Nephron (organoid): ENCODE data around the gene DNAJB13.

Experiments
- H3K27ac Mint-ChIP-seq, 3 experiments: 2 replicates each; pipeline ENCODE4 v1.8.0; 2020; ENCODE audit warnings: mixed read lengths in 3 of 3, mild to moderate bottlenecking in 2 of 3, moderate library complexity in 1 of 3
- H3K27me3 Mint-ChIP-seq: 2 replicates; pipeline ENCODE4 v1.8.0; 2021; ENCODE audit warnings: low read depth, mild to moderate bottlenecking, moderate library complexity, mixed read lengths
- H3K36me3 Mint-ChIP-seq: 2 replicates; pipeline ENCODE4 v1.8.0; 2020; ENCODE audit warnings: low read depth, mixed read lengths
- H3K4me1 Mint-ChIP-seq: 2 replicates; pipeline ENCODE4 v1.8.0; 2020; ENCODE audit warnings: mixed read lengths
- H3K4me3 Mint-ChIP-seq, 3 experiments: 2 replicates each; pipeline ENCODE4 v1.8.0; 2020; ENCODE audit warnings: mild to moderate bottlenecking in 3 of 3, mixed read lengths in 3 of 3, moderate library complexity in 2 of 3
- H3K9me3 Mint-ChIP-seq: 2 replicates; pipeline ENCODE4 v1.8.0; 2020; ENCODE audit warnings: mixed read lengths
- TF ChIP-seq, protein P1 (sequence below), 3 experiments: fragments of 200-600 bp; sonication (generic); IDR thresholded peaks; one replicate each; pipeline ENCODE4 v1.5.0; 2021; ENCODE audit warnings: antibody characterized with exemption in 3 of 3; ENCODE audit not compliant: unreplicated experiment in 3 of 3

The DNAJB13 gene

DNA sequence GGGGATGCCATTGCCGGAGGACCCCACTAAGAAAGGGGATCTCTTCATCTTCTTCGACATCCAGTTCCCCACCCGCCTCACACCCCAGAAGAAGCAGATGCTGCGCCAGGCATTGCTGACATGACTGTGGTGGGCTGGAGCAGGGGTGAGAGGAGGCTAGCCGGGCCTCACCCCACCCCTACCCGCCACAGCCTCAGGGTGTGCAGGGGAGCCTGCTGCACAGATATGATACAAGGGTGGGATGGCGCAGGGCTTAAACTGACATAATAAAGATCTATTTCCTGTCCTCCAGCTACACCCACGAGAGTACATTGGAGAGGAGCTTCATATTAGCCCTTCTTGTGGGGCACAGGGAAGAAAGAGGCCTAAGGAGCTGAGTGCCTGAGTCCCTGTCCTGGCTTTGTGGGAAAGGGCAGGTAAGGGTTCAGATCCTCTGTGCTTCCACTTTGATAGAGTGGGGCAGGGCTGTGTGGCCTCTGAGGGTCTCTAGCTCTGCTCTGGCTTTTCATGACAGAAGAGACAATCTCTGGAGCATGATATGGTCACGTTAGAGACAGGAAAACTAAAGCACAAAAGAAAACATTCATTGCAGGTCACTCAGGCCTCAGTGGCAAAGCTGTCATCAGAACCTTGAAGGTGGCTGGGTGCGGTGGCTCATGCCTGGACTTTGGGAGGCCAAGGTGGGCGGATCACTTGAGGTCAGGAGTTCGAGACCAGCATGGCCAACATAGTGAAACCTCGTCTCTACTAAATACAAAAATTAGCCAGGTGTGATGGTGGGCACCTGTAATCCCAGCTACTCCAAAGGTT is 19.4 kb downstream of the DNAJB13 start:
- Mint-ChIP-seq H3K27me3 (peaks cover 5% of the 10 kb centered on the region), H3K9me3 (no peaks in the 10 kb centered on the region), H3K27ac (no peak overlapping the region), H3K36me3 (no peaks in the 10 kb centered on the region), H3K4me3 (no peak overlapping the region), H3K4me1 (peaks cover 7% of the 10 kb centered on the region)
- TF ChIP-seq, protein P1, sequence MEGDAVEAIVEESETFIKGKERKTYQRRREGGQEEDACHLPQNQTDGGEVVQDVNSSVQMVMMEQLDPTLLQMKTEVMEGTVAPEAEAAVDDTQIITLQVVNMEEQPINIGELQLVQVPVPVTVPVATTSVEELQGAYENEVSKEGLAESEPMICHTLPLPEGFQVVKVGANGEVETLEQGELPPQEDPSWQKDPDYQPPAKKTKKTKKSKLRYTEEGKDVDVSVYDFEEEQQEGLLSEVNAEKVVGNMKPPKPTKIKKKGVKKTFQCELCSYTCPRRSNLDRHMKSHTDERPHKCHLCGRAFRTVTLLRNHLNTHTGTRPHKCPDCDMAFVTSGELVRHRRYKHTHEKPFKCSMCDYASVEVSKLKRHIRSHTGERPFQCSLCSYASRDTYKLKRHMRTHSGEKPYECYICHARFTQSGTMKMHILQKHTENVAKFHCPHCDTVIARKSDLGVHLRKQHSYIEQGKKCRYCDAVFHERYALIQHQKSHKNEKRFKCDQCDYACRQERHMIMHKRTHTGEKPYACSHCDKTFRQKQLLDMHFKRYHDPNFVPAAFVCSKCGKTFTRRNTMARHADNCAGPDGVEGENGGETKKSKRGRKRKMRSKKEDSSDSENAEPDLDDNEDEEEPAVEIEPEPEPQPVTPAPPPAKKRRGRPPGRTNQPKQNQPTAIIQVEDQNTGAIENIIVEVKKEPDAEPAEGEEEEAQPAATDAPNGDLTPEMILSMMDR (IDR thresholded peaks at IDR 0.05; ENCODE audit: unreplicated experiment in 3 of 3) = no peak

DNA sequence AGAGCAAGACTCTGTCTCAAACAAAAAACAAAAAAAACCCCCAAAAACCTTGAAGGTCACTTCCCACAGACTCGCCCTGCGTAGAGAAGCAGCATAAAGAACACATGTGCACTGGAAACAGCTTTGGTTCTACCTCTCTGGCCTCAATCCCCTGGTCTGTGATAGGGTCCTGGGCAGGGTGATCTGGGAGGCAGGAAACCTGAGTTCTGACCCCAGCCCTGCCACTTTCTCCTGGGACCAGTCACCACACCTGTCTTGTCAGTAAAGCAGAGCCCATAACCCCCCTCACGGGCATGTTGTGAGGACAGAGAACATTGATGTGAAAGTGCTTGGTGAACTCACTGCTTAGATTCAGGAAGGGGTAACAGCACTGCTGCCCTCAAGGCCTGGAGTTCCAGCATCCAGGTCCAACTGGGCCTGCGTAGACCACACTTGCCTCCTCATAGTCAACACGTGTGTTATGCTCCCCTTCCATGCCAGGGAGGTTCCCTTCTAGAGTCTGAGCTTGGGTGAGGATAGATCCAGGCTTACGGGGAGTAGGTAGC is 20.4 kb downstream of the DNAJB13 start:
- Mint-ChIP-seq H3K4me3 (no peak overlapping the region), H3K9me3 (no peaks in the 10 kb centered on the region), H3K27me3 (peaks cover 5% of the 10 kb centered on the region), H3K36me3 (peaks cover 4% of the 10 kb centered on the region), H3K4me1 (peaks cover 7% of the 10 kb centered on the region), H3K27ac (no peak overlapping the region)
- TF ChIP-seq, protein P1 (IDR thresholded peaks at IDR 0.05; ENCODE audit: unreplicated experiment in 3 of 3) = no peak

DNA sequence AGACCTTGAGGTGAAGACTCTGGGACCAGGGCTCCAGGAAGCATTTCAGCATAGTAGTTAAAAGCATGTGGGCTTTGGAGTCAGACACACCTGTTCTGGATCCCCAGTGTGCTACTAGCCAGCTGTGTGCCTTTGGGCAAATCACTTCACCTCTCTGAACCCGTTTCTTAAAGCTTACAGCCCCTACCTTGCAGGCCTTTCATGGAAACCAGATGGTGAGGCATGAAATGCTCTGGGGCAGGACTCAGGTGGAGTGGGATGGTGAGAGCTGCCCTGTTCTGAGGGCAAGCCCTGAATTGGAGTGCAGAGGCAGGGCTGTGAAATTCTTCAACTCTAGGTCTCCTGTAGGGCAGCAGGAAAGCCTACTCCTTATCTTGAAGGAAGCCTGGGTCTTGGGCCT is 21.4 kb downstream of the DNAJB13 start:
- H3K36me3 Mint-ChIP-seq = peaks cover 11% of the 10 kb centered on the region
- TF ChIP-seq, protein P1 (IDR thresholded peaks at IDR 0.05; ENCODE audit: unreplicated experiment in 3 of 3) = no peak
- H3K4me3 Mint-ChIP-seq = no peak overlapping the region
- no peak overlapping the region for H3K27ac Mint-ChIP-seq
- no peaks in the 10 kb centered on the region for H3K9me3 Mint-ChIP-seq
- H3K27me3 Mint-ChIP-seq = peaks cover 5% of the 10 kb centered on the region
- peaks cover 7% of the 10 kb centered on the region for H3K4me1 Mint-ChIP-seq

DNA sequence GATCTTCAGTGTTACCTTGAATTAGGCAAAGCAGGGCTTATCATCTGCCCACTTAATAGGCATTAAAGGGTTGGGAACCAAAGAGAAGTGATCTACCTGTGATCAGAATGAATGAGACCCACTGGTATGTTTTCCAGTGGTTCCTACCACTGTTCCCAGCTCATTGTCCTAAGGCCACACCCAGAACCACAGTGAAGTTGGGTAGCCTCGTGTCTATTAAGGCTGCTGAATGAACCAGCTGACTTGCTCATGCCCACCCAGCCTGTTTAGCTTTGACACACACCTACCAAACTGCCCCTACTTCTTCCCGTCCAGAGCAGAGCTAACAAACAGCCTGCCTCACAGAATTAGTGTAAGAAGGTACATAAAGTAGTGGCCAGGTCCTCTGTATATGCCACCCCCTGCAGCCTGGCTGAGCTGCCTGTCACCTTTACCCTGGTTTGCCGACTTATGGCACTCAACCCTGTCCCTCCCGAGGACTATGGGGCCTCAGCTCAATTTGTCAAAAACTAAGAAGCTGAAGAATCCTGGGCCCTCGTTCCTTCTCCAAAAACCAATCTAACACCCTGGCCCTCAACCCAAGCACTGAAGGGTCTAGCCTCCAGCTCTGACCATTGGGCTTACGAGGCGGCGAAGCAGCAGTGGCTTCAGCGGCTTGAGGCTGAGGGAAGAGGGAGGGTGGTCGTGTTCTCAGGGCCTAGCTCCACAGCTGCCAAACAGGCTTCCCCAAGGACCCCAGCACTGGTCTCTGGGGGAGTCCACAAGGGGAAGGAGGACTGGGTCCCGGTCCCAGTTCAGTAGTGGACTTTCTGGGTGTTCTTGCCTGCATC is 22.0 kb downstream of the DNAJB13 start:
- peaks cover 5% of the 10 kb centered on the region for H3K27me3 Mint-ChIP-seq
- peaks cover 15% of the 10 kb centered on the region for H3K36me3 Mint-ChIP-seq
- H3K4me1 Mint-ChIP-seq = peaks cover 7% of the 10 kb centered on the region
- no peak overlapping the region for H3K4me3 Mint-ChIP-seq
- TF ChIP-seq, protein P1 (IDR thresholded peaks at IDR 0.05; ENCODE audit: unreplicated experiment in 3 of 3) = no peak
- no peak overlapping the region for H3K27ac Mint-ChIP-seq
- no peaks in the 10 kb centered on the region for H3K9me3 Mint-ChIP-seq

DNA sequence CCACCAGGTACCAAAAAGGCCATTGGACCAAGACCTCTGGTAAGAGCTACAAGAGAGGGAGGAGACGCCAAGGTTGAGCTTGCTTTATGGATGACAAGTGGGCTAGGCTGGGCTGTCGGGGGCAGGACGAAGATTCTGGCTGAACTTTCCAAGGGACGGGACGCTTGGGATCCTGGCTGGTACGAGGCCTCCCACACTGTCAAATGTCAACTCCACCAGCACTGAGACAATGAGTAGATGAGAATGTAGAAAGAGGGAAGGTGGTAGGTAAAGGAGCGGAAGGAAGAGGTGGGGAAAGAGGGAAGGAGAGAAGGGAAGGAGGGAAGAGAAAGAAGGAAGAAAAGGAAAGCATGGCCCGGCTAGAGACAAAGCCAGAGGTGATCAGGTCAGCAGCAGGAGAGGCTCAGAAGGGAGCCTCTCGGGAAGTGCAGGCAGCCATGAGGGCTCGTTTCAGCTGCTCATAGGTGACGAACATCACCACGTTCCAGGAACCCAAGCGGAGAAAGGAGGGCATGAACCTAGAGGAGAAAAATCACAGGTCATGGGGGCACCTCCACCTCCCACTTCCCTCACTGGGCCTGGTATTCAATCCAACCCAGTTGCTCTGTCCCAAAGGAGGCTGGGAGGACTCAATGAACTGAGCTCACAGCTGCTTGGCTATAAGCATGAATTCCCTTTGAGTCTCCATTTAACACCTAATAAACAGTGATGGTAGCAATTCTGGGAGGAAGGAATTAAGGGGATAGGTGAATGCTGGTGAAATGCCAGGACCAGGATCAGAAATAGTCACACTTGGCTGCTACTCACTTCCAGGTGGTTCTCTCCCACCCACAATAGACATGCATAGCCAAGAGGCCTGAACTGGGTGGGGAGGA is 24.0 kb downstream of the DNAJB13 start:
- H3K27me3 Mint-ChIP-seq = no peaks in the 10 kb centered on the region
- H3K27ac Mint-ChIP-seq = no peak overlapping the region
- no peak overlapping the region for H3K4me3 Mint-ChIP-seq
- H3K4me1 Mint-ChIP-seq = peaks cover 6% of the 10 kb centered on the region
- TF ChIP-seq, protein P1 (IDR thresholded peaks at IDR 0.05; ENCODE audit: unreplicated experiment in 3 of 3) = no peak
- peaks cover 18% of the 10 kb centered on the region for H3K36me3 Mint-ChIP-seq
- no peaks in the 10 kb centered on the region for H3K9me3 Mint-ChIP-seq
